ENCODE data around the gene PNMT. TPM values are rescaled to one million over a fixed set of nuclear protein-coding genes. Genes with fewer than 3 reads are reported as not detected.

Gene PNMT
- total and polyA plus RNA-seq, 2 of the 13 experiments (the other 11 are each of a cell fraction or from before 2014, with no cell fraction given) = 0.25 TPM; not detected in 1

DNA sequence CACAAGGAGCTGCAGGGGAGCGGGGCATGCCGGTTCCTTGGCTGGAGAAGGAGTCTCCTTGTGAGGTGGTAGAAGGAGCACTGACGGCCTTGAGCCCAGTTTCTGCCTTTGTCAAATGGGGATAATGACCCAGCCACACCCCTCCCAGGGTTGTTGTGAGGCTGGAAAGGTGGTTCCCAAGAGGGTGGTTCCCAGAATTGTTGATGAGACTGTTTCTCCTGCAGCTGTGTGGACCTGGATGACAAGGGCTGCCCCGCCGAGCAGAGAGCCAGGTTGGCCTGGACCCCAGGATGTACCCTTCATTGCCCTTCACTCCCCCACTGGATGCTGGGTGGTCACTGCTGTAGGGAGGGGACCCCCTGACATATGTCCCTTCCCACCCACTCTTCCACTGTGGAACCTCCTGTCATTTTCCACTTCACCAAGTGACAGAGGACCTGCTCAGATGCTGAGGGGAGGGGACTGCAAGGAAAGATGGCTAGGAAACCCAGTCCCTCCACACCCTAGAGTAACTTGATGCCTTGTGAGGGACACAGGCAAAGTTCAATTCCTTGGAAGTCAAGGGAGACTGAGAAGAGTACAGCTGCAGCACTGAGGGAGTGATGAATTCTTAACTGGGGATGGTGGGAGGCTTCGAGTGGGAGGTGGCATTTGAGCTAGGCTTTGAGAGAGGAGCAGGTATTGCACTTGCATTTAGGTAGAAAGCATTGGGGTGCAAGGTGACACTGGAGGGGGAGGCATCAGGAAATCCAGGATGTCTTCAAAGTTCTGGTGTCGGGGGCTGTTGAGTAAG is 51.5 kb downstream of the PNMT start:
- in situ Hi-C loops (cut with HindIII; ENCODE audit: extremely low pct_ligation_motif_present, low pct_unique_long_range_greater_than_20kb) (no loop called here), intact Hi-C loops (cut with micrococcal nuclease; ENCODE audit: unreplicated experiment) (loop anchor here (2.0 kb wide), 1 partner anchor 25 kb away; no protein-coding TSS in a partner anchor)
- Histone ChIP-seq H3K9ac (ENCODE audit: insufficient read depth, low read depth, low read length) (no peak overlapping the region), H3K27ac (ENCODE audit: extremely low read length, insufficient read depth, low read length) (no peak overlapping the region), H3K4me1 (ENCODE audit: insufficient read depth, low read length) (no peaks in the 10 kb centered on the region), H3K4me2 (ENCODE audit: low read depth, low read length) (no peak overlapping the region), H3K27me3 (ENCODE audit: control insufficient read depth in 1 of 2, insufficient read depth in 2 of 2, low read length in 2 of 2) (no peaks in the 10 kb centered on the region), H3K79me2 (ENCODE audit: insufficient read depth, low read length) (no peaks in the 10 kb centered on the region), H3K9me3 (ENCODE audit: low read length) (no peaks in the 10 kb centered on the region), H3K4me3 (replicated peaks in 1 of 3; ENCODE audit: insufficient read depth in 1 of 3, low read depth in 2 of 3, low read length in 3 of 3) (no peak overlapping the region), H3K36me3 (replicated peaks in 1 of 2; ENCODE audit: control insufficient read depth in 1 of 2, insufficient read depth in 2 of 2, low read length in 2 of 2) (peaks cover 31 to 71% of the 10 kb centered on the region in 2 experiments), H4K20me1 (ENCODE audit: insufficient read depth, low read length) (no peaks in the 10 kb centered on the region), H2AFZ (ENCODE audit: low read length) (no peak overlapping the region)
- POLR2A ChIA-PET = interaction anchor here (1.1 to 1.7 kb wide), 4 partner anchors 10 to 24 kb away, joined by 3 to 13 read pairs (median 5); partner anchors contain the start of genes ERBB2 and MIEN1
- DNase-seq (ENCODE audit: low spot score) (no peak), ATAC-seq (no peak), FAIRE-seq (no peak)
- TF ChIP-seq ZNF546 (CRISPR knock-in tag; conservative IDR thresholded peaks at IDR 0.05) (no peak), ZNF263 (CRISPR knock-in tag; IDR thresholded peaks at IDR 0.05) (no peak), MXI1 (IDR thresholded peaks at IDR 0.05; ENCODE audit: borderline replicate concordance, low read depth, low read length) (no peak), ZNF232 (CRISPR knock-in tag; IDR thresholded peaks at IDR 0.05; ENCODE audit: borderline replicate concordance) (no peak), SMAD9 (CRISPR knock-in tag; IDR thresholded peaks at IDR 0.05) (no peak), HDAC6 (IDR thresholded peaks at IDR 0.05; ENCODE audit: low read depth, low read length) (no peak), GABPA (IDR thresholded peaks at IDR 0.05; ENCODE audit: low read depth, low read length) (no peak), GABPA (CRISPR knock-in tag; IDR thresholded peaks at IDR 0.05; ENCODE audit: low read depth) (no peak), HNRNPH1 (optimal IDR thresholded peaks at IDR 0.05; ENCODE audit: low read depth, low read length) (no peak), NFE2L2 (IDR thresholded peaks at IDR 0.05; ENCODE audit: low read length) (no peak), MED8 (CRISPR knock-in tag; IDR thresholded peaks at IDR 0.05; ENCODE audit: insufficient replicate concordance) (no peak), PRDM10 (CRISPR knock-in tag; IDR thresholded peaks at IDR 0.05; ENCODE audit: low read depth) (no peak), ZNF709 (CRISPR knock-in tag; IDR thresholded peaks at IDR 0.05) (no peak), ZNF605 (CRISPR knock-in tag; IDR thresholded peaks at IDR 0.05) (no peak), ZNF33B (CRISPR knock-in tag; IDR thresholded peaks at IDR 0.05) (no peak), RELA (CRISPR knock-in tag; IDR thresholded peaks at IDR 0.05) (no peak)
- TF ChIP-seq, protein P1, sequence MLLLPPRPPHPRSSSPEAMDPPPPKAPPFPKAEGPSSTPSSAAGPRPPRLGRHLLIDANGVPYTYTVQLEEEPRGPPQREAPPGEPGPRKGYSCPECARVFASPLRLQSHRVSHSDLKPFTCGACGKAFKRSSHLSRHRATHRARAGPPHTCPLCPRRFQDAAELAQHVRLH (CRISPR knock-in tag; IDR thresholded peaks at IDR 0.05; ENCODE audit: borderline replicate concordance, low read depth) = no peak
- no TSS peak for BruUV-seq (replicated peaks)
- WGBS (ENCODE audit: low lambda C conversion rate) = 96% methylated on average over 6 of the region's 7 CpGs
- CTCF ChIA-PET (ENCODE audit: low intra/inter-chr PET ratio, low total read pairs) = interaction anchor here (1.7 to 2.1 kb wide), 2 partner anchors 47 to 52 kb away, joined by 5 to 11 read pairs; partner anchors contain the start of gene PNMT
